B cell (primary cell): ENCODE results near the gene EIF2A. TPM values are rescaled to one million over a fixed set of nuclear protein-coding genes. Genes with fewer than 3 reads are reported as not detected.

Experiments
- ATAC-seq: fragments of 200-7000 bp; cut with Tn5 transposase; one replicate; pipeline ENCODE4 v1.10.0; 2021; ENCODE audit warnings: low read depth, mild to moderate bottlenecking, moderate number of reproducible peaks, moderate library complexity
- CTCF ChIA-PET: fragments of 350-600 bp; sonication (Branson Sonifier 250); formaldehyde crosslinking; loops from one replicate; lab custom pipeline; 2021; ENCODE audit warnings: antibody characterized with exemption, inconsistent platforms; lab: Charles Lee
- POLR2A ChIA-PET: fragments of 350-600 bp; sonication (Branson Sonifier 250); formaldehyde crosslinking; loops from one replicate; lab custom pipeline; 2021; ENCODE audit warnings: antibody characterized with exemption; lab: Charles Lee
- DNase-seq: peaks from one replicate; pipeline ENCODE4 v3.0.0; 2013
- H2AFZ ChIP-seq: 2 replicates; pipeline ENCODE4 v1.6.1; 2012; ENCODE audit warnings: mild to moderate bottlenecking, low read depth, low read length; ENCODE audit not compliant: insufficient read depth, poor library complexity, severe bottlenecking
- H3K27ac ChIP-seq, 2 donors: 1 replicate in 1 of 2; 2 replicates in 1 of 2; pipeline ENCODE4 v1.5.1; 2012 to 2013; ENCODE audit warnings: low read length in 2 of 2, mild to moderate bottlenecking in 2 of 2, moderate library complexity in 1 of 2
- H3K27me3 ChIP-seq, 4 experiments: fragments of 200-600 bp in 1 of 4; sonication (generic) in 1 of 4; replicated peaks in 1 of 4; 1 replicate in 2 of 4; 2 replicates in 2 of 4; pipeline versions ENCODE4 v1.6.1 to v1.7.0; 2013 to 2016; ENCODE audit warnings: low read length in 3 of 4, mild to moderate bottlenecking in 2 of 4, mixed read lengths in 1 of 4, moderate library complexity in 1 of 4; ENCODE audit not compliant: insufficient read depth in 4 of 4, control insufficient read depth in 3 of 4; ENCODE audit errors: control extremely low read depth in 1 of 4
- H3K36me3 ChIP-seq, 2 experiments: replicated peaks in 1 of 2; 1 replicate in 1 of 2; 2 replicates in 1 of 2; pipeline versions ENCODE4 v1.6.1 to v1.7.1; 2013; ENCODE audit warnings: low read length in 1 of 2; ENCODE audit not compliant: insufficient read depth in 2 of 2, control insufficient read depth in 1 of 2; ENCODE audit errors: control extremely low read depth in 1 of 2, extremely low read depth in 1 of 2
- H3K4me1 ChIP-seq, 2 donors: fragments of 200-600 bp in 1 of 2; sonication (generic) in 1 of 2; 1 replicate in 1 of 2; 2 replicates in 1 of 2; pipeline versions ENCODE4 v1.5.1 to v1.6.1; 2013 to 2017; ENCODE audit warnings: low read length in 2 of 2; ENCODE audit not compliant: control insufficient read depth in 2 of 2, insufficient read depth in 2 of 2
- H3K4me2 ChIP-seq: replicated peaks from 2 replicates; pipeline ENCODE3; 2012; ENCODE audit warnings: mild to moderate bottlenecking, low read depth, low read length; ENCODE audit not compliant: poor library complexity, severe bottlenecking
- H3K4me3 ChIP-seq, 5 experiments: fragments of 200-600 bp in 1 of 5; sonication (generic) in 1 of 5; 1 replicate in 3 of 5; 2 replicates in 2 of 5; pipeline versions ENCODE4 v1.5.1 to v1.7.0; 2011 to 2016; ENCODE audit warnings: low read length in 4 of 5, mild to moderate bottlenecking in 4 of 5, low read depth in 2 of 5, control low read depth in 1 of 5, moderate library complexity in 1 of 5; ENCODE audit not compliant: insufficient read depth in 1 of 5; ENCODE audit errors: control extremely low read depth in 1 of 5, extremely low read depth in 1 of 5
- H3K79me2 ChIP-seq: fragments of 200-600 bp; sonication (generic); one replicate; pipeline ENCODE4 v1.6.0; 2016; ENCODE audit warnings: low read length; ENCODE audit not compliant: control insufficient read depth, insufficient read depth
- H3K9ac ChIP-seq: fragments of 200-600 bp; sonication (generic); 2 replicates; pipeline ENCODE4 v1.6.1; 2017; ENCODE audit warnings: mild to moderate bottlenecking, low read length, moderate library complexity
- H3K9me3 ChIP-seq, 3 donors: one replicate each; pipeline versions ENCODE4 v1.6.1 to v1.7.1; 2013; ENCODE audit warnings: low read length in 2 of 3; ENCODE audit not compliant: control insufficient read depth in 2 of 3, insufficient read depth in 1 of 3; ENCODE audit errors: control extremely low read depth in 1 of 3
- H4K20me1 ChIP-seq: 2 replicates; pipeline ENCODE4 v1.6.0; 2012; ENCODE audit warnings: mild to moderate bottlenecking, low read length; ENCODE audit not compliant: insufficient read depth, control insufficient read depth, poor library complexity, severe bottlenecking
- H3K27ac Mint-ChIP-seq: one replicate; pipeline ENCODE4 v1.8.0; 2021; ENCODE audit warnings: mixed read lengths
- H3K27me3 Mint-ChIP-seq: one replicate; pipeline ENCODE4 v1.8.0; 2021; ENCODE audit warnings: mixed read lengths
- H3K4me1 Mint-ChIP-seq: one replicate; pipeline ENCODE4 v1.8.0; 2021; ENCODE audit warnings: mixed read lengths
- H3K4me3 Mint-ChIP-seq: one replicate; pipeline ENCODE4 v1.8.0; 2021; ENCODE audit warnings: mixed read lengths
- H3K9me3 Mint-ChIP-seq: one replicate; pipeline ENCODE4 v1.8.0; 2022; ENCODE audit warnings: mixed read lengths; ENCODE audit not compliant: insufficient read depth
- EZH2 ChIP-seq: IDR thresholded peaks from 2 replicates; pipeline ENCODE4 v1.6.1; 2012; ENCODE audit warnings: borderline replicate concordance, low read depth, mild to moderate bottlenecking, moderate library complexity, low read length; ENCODE audit not compliant: insufficient read depth, poor library complexity, severe bottlenecking
- WGBS: methylation state at CpG from one replicate; pipeline ENCODE4 v1.1.5; 2013; ENCODE audit warnings: missing lambda C conversion rate; ENCODE audit not compliant: insufficient coverage; 5-methylcytosine and 5-hydroxymethylcytosine counted together
- intact Hi-C: fragments of 100-400 bp; cut with micrococcal nuclease; formaldehyde crosslinking; loops from one replicate; pipeline ENCODE4 v1.10.0; 2022
- polyA plus RNA-seq: library from polyadenylated mRNA; depleted of rRNA; stranded (reverse); fragments of >200 nt; gene quantifications from 2 replicates; pipeline ENCODE4 v1.2.3, GENCODE V29; 2012
- total RNA-seq, 2 donors: library from RNA; stranded (reverse); fragments of 120-200 nt in 1 of 2; gene quantifications; 1 replicate in 1 of 2; 2 replicates in 1 of 2; pipeline versions ENCODE4 v1.2.3 to v1.2.4, GENCODE V29; 2013 to 2022
- TF ChIP-seq, protein P1 (sequence below): fragments of 200-600 bp; IDR thresholded peaks from one replicate; pipeline ENCODE4 v1.8.0; 2022; ENCODE audit warnings: antibody characterized with exemption, mild to moderate bottlenecking

EIF2A gene
- total and polyA plus RNA-seq, 2 donors (not counting 1 experiment from before 2014, with no cell fraction given), result 63.4 to 78.8 TPM

DNA sequence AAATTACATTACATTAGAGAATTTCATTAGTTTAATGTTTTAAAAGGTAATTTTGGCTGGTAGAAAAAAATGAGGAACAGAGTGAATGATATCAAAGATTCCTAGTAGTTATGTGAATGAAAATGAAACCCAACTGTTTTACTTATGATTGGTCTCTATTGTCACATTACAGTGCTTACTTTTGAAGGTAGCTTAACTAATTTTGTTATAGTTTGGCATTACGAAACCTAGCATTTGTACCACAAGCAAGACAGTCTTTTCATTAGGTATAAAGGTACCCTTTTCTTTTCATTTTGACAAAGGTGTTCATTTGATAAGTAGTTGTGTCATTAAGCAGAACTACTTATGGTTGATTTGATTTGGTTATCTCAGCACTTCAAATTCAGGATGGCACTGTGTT, 63.4 kb downstream of the EIF2A start:
- H3K4me3 Mint-ChIP-seq, result peak overlapping the region; percentile 52
- Histone ChIP-seq H3K9me3 (no peaks in the 10 kb centered on the region), H3K4me2 (peak overlapping the region; percentile 20), H4K20me1 (peaks cover 79% of the 10 kb centered on the region), H3K27me3 (no peaks in the 10 kb centered on the region), H3K4me1 (peaks cover 38 to 66% of the 10 kb centered on the region in 2 donors), H3K79me2 (peaks cover 96% of the 10 kb centered on the region), H3K36me3 (peaks cover 0 to 20% of the 10 kb centered on the region in 2 experiments), H2AFZ (no peak overlapping the region), H3K9ac (no peak overlapping the region), H3K4me3 (no peak overlapping the region), H3K27ac (peak overlapping the region in 1 of 2 donors; percentile 40)
- H3K9me3 Mint-ChIP-seq, result no peaks in the 10 kb centered on the region
- peaks cover 74% of the 10 kb centered on the region for H3K4me1 Mint-ChIP-seq
- no peak overlapping the region for H3K27ac Mint-ChIP-seq
- ChIA-PET POLR2A (no interaction called here), CTCF (interaction anchor here (1.3 to 1.4 kb wide), 2 partner anchors 17 to 94 kb away, joined by 3 read pairs; partner anchors contain the start of gene ERICH6)
- no peaks in the 10 kb centered on the region for H3K27me3 Mint-ChIP-seq
- TF ChIP-seq EZH2, result no peak
- TF ChIP-seq, protein P1, sequence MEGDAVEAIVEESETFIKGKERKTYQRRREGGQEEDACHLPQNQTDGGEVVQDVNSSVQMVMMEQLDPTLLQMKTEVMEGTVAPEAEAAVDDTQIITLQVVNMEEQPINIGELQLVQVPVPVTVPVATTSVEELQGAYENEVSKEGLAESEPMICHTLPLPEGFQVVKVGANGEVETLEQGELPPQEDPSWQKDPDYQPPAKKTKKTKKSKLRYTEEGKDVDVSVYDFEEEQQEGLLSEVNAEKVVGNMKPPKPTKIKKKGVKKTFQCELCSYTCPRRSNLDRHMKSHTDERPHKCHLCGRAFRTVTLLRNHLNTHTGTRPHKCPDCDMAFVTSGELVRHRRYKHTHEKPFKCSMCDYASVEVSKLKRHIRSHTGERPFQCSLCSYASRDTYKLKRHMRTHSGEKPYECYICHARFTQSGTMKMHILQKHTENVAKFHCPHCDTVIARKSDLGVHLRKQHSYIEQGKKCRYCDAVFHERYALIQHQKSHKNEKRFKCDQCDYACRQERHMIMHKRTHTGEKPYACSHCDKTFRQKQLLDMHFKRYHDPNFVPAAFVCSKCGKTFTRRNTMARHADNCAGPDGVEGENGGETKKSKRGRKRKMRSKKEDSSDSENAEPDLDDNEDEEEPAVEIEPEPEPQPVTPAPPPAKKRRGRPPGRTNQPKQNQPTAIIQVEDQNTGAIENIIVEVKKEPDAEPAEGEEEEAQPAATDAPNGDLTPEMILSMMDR, result no peak
- intact Hi-C loops, result loop anchor here (5.0 to 10.0 kb wide), 3 partner anchors 72 to 1875 kb away; partner anchors contain the start of gene P2RY12
- ATAC-seq, result no peak
- DNase-seq, result no peak
- WGBS, result no CpG with 5 or more reads among the region's 1 CpG

DNA sequence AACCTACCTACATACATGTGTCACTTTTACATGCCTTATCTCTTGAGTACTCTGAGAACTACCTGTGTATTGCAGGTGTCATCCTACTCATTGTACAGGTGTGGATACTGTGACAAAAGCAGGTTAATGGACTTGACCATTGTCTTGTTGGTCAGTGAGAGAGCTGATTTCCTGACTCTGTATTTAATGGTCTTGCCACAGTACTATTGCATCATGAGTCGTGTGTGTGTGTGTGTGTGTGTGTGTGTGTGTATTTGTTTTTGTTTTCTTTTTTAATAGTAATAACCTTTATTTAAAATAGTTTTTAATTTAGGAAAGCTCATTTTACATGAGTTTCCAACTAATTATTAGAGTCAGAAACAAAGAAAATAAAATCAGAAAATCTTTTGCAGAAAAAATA, 64.2 kb downstream of the EIF2A start:
- no peak overlapping the region for H3K4me3 ChIP-seq
- Mint-ChIP-seq H3K4me1 (peaks cover 69% of the 10 kb centered on the region), H3K27me3 (no peaks in the 10 kb centered on the region), H3K27ac (no peak overlapping the region), H3K4me3 (no peak overlapping the region), H3K9me3 (no peaks in the 10 kb centered on the region)
- peak overlapping the region; percentile 20 for H3K4me2 ChIP-seq
- no peak for ATAC-seq
- H3K36me3 ChIP-seq, result peaks cover 0 to 20% of the 10 kb centered on the region in 2 experiments
- ChIA-PET POLR2A (no interaction called here), CTCF (interaction anchor here (1.3 to 1.4 kb wide), 2 partner anchors 18 to 93 kb away, joined by 3 read pairs; partner anchors contain the start of gene ERICH6)
- H2AFZ ChIP-seq, result no peak overlapping the region
- intact Hi-C loops, result no loop called here
- TF ChIP-seq, protein P1, result no peak
- TF ChIP-seq EZH2, result no peak
- WGBS, result no CpG with 5 or more reads among the region's 1 CpG
- peaks cover 88% of the 10 kb centered on the region for H3K79me2 ChIP-seq
- no peak overlapping the region for H3K9ac ChIP-seq
- H3K4me1 ChIP-seq, result peaks cover 36 to 58% of the 10 kb centered on the region in 2 donors
- H3K9me3 ChIP-seq, result no peaks in the 10 kb centered on the region
- peak overlapping the region in 1 of 2 donors; percentile 3 for H3K27ac ChIP-seq
- peaks cover 79% of the 10 kb centered on the region for H4K20me1 ChIP-seq
- no peaks in the 10 kb centered on the region for H3K27me3 ChIP-seq
- DNase-seq, result no peak
